GM12878 (cell line): ENCODE measurements around the gene METTL21A. TPM values are rescaled to one million over a fixed set of nuclear protein-coding genes. Genes with fewer than 3 reads are reported as not detected.
A peak's percentile ranks its signal among the peaks of the same experiment; 100 is the strongest.

ENCODE experiments used
- ATAC-seq: fragments of 200-7000 bp; cut with Tn5 transposase; 3 replicates; pipeline ENCODE4 v1.9.1; 2020; ENCODE audit warnings: mild to moderate bottlenecking, moderate library complexity
- BruUV-seq: library from RNA; stranded (reverse); fragments of 400-500 nt; replicated peaks from 2 replicates; lab custom pipeline; 2021; lab: Mats Ljungman, UMichigan
- CTCF ChIA-PET: fragments of 300-600 bp; sonication (Branson Sonifier 250); formaldehyde crosslinking; extraction: SDS; loops from one replicate; lab custom pipeline; 2021; ENCODE audit warnings: inconsistent platforms; lab: Yijun Ruan, JAX
- POLR2A ChIA-PET: fragments of 350-600 bp; formaldehyde crosslinking; extraction: SDS; loops from one replicate; lab custom pipeline; 2021; ENCODE audit warnings: inconsistent platforms; lab: Charles Lee
- RAD21 ChIA-PET: fragments of 300-600 bp; sonication (Branson Sonifier 250); formaldehyde crosslinking; loops from one replicate; lab custom pipeline; 2023; ENCODE audit warnings: antibody characterized with exemption; ENCODE audit not compliant: unreplicated experiment; lab: Charles Lee
- SMC1A ChIA-PET: fragments of 300-600 bp; sonication (Branson Sonifier 250); formaldehyde crosslinking; loops from one replicate; lab custom pipeline; 2023; ENCODE audit not compliant: unreplicated experiment, uncharacterized antibody; lab: Charles Lee
- DNase-seq: peaks from one replicate; pipeline ENCODE4 v3.0.0-alpha.2; 2011; ENCODE audit warnings: low read depth, low spot score
- FAIRE-seq: peaks from 3 replicates; lab custom pipeline; 2011; peaks lifted over from hg19 to GRCh38; lab: Jason Lieb, UNC
- H2AFZ ChIP-seq: 2 replicates; pipeline ENCODE4 v1.6.0; 2011; ENCODE audit warnings: low read depth, low read length, control low read depth; ENCODE audit not compliant: control insufficient read depth
- H3K27ac ChIP-seq: 2 replicates; pipeline ENCODE4 v1.5.1; 2011; ENCODE audit warnings: control low read depth; ENCODE audit not compliant: control insufficient read depth, insufficient read depth
- H3K27me3 ChIP-seq, 2 experiments: replicated peaks in 1 of 2; 2 replicates each; pipeline versions ENCODE4 v1.6.0 to v1.6.1; 2011; ENCODE audit warnings: low read length in 1 of 2; ENCODE audit not compliant: control insufficient read depth in 2 of 2, insufficient read depth in 2 of 2
- H3K36me3 ChIP-seq, 2 experiments: 2 replicates each; pipeline ENCODE4 v1.5.1; 2011; ENCODE audit warnings: low read length in 1 of 2; ENCODE audit not compliant: control insufficient read depth in 2 of 2, insufficient read depth in 2 of 2
- H3K4me1 ChIP-seq: 2 replicates; pipeline ENCODE4 v1.6.1; 2011; ENCODE audit warnings: mild to moderate bottlenecking, low read length, moderate library complexity, mixed read lengths; ENCODE audit not compliant: control insufficient read depth, insufficient read depth
- H3K4me2 ChIP-seq: 2 replicates; pipeline ENCODE4 v1.6.0; 2011; ENCODE audit warnings: control low read depth; ENCODE audit not compliant: control insufficient read depth, insufficient read depth
- H3K4me3 ChIP-seq: fragments of 200-600 bp; sonication (generic); 2 replicates; pipeline ENCODE4 v1.5.1; 2016
- H3K79me2 ChIP-seq: 2 replicates; pipeline ENCODE4 v1.6.0; 2011; ENCODE audit warnings: low read length; ENCODE audit not compliant: control insufficient read depth, insufficient read depth
- H3K9ac ChIP-seq: 2 replicates; pipeline ENCODE4 v1.8.0; 2011; ENCODE audit warnings: low read length, control low read depth, mixed read lengths; ENCODE audit not compliant: control insufficient read depth, insufficient read depth
- H3K9me3 ChIP-seq: replicated peaks from 3 replicates; pipeline ENCODE4 v1.5.1; 2011; ENCODE audit warnings: mild to moderate bottlenecking, low read length; ENCODE audit not compliant: control insufficient read depth, insufficient read depth
- H4K20me1 ChIP-seq: 2 replicates; pipeline ENCODE4 v1.6.0; 2011; ENCODE audit not compliant: control insufficient read depth, insufficient read depth
- SPI1 ChIP-seq: IDR thresholded peaks from 2 replicates; pipeline ENCODE4 v1.6.1; 2011; ENCODE audit warnings: low read depth, mild to moderate bottlenecking, low read length, moderate library complexity, borderline replicate concordance; ENCODE audit not compliant: insufficient read depth
- ZNF687 ChIP-seq: fragments of 450-650 bp; IDR thresholded peaks from 2 replicates; pipeline ENCODE4 v1.6.1; 2017; ENCODE audit warnings: mild to moderate bottlenecking, moderate library complexity
- WGBS: methylation state at CpG from one replicate; pipeline ENCODE4 v1.1.6; 2016; ENCODE audit warnings: low lambda C conversion rate; ENCODE audit not compliant: insufficient replicate concordance, insufficient coverage; ENCODE audit errors: missing lambda C conversion rate; 5-methylcytosine and 5-hydroxymethylcytosine counted together
- in situ Hi-C: fragments of 300-500 bp; cut with MboI; formaldehyde crosslinking; loops from 9 replicates; pipeline ENCODE4 v1.14.3; 2018; ENCODE audit warnings: mixed read lengths
- intact Hi-C: fragments of 100-400 bp; cut with micrococcal nuclease; formaldehyde crosslinking; loops from one replicate; pipeline ENCODE4 v1.14.2; 2022; ENCODE audit not compliant: unreplicated experiment
- polyA plus RNA-seq, 11 experiments: library from polyadenylated mRNA; depleted of rRNA in 4 of 11; unstranded in 6 of 11; stranded (reverse) in 5 of 11; fragments of >200 nt; fragmentation: Nextera tagmentation in 4 of 11; fragmentation: Illumina TruSeq in 1 of 11; extraction: Ambion mirVana in 4 of 11; extraction: Trizol in 1 of 11; gene quantifications; 1 replicate in 1 of 11; 2 replicates in 10 of 11; pipeline versions ENCODE4 v1.2.1 to v1.2.3, GENCODE V29; 2011 to 2016; ENCODE audit warnings: inconsistent platforms in 2 of 11, missing spikeins in 2 of 11, low read depth in 1 of 11
- total RNA-seq, 4 experiments: library from RNA; depleted of rRNA in 3 of 4; stranded (reverse); fragments of >200 nt in 3 of 4; fragmentation: Illumina TruSeq in 1 of 4; extraction: Trizol in 1 of 4; gene quantifications; 2 replicates each; pipeline versions ENCODE4 v1.2.1 to v1.2.3, GENCODE V29; 2013 to 2021

Gene METTL21A
- total and polyA plus RNA-seq, 10 of the 15 experiments (the other 5 are each of a cell fraction or from before 2014, with no cell fraction given), result 6.8 to 41.7 (median 27.8) TPM

- H3K79me2 ChIP-seq, result peaks cover 5% of the 10 kb centered on the region; the same call in 1 of the 2 replicates
- in situ Hi-C loops (no loop called here), intact Hi-C loops (loop anchor here (2.0 kb wide), 1 partner anchor 133 kb away; no protein-coding TSS in a partner anchor)
- H3K27me3 ChIP-seq, result no peaks in the 10 kb centered on the region
- no peak for DNase-seq
- H3K9me3 ChIP-seq, result no peaks in the 10 kb centered on the region
- H3K9ac ChIP-seq, result no peak overlapping the region; the same call in 1 of the 2 replicates
- TSS peak; percentile 71 for BruUV-seq
- H3K36me3 ChIP-seq, result no peaks in the 10 kb centered on the region
- H3K4me2 ChIP-seq, result peak overlapping the region; percentile 64
- H3K27ac ChIP-seq, result peak overlapping the region; percentile 61
- H4K20me1 ChIP-seq, result no peaks in the 10 kb centered on the region
- TF ChIP-seq ZNF687, result no peak
- TF ChIP-seq SPI1, result peak; percentile 31; the same call in 1 of the 2 replicates
- ChIA-PET SMC1A (interaction anchor here (1.2 to 1.9 kb wide), 6 partner anchors 37 to 73 kb away, joined by 3 to 7 read pairs (median 4); no protein-coding TSS in a partner anchor), POLR2A (interaction anchor here (0.8 to 1.1 kb wide), 5 partner anchors 30 to 56 kb away, joined by 3 read pairs; partner anchors contain the start of gene METTL21A), RAD21 (interaction anchor here (1.0 to 2.3 kb wide), 5 partner anchors 12 to 58 kb away, joined by 3 to 10 read pairs (median 4); partner anchors contain the start of gene CCNYL1), CTCF (interaction anchor here (1.2 to 3.3 kb wide), 4 partner anchors 37 to 400 kb away, joined by 3 to 17 read pairs (median 3); partner anchors contain the start of gene METTL21A)
- peaks cover 10% of the 10 kb centered on the region for H3K4me1 ChIP-seq
- H3K4me3 ChIP-seq, result peak overlapping the region; percentile 42
- no peak for ATAC-seq
- FAIRE-seq, result no peak
- 49% methylated on average over 4 of the region's 5 CpGs for WGBS
- H2AFZ ChIP-seq, result peak overlapping the region; percentile 83
Observed at GRCh38 chr2:207663870-207664545, 38.8 kb upstream of the METTL21A start.
